Stimulated activated CD4-positive, alpha-beta T cell treated with anti-CD3 and anti-CD28 coated beads, TNF-alpha, amount 100 ng/mL, for 24 hours (primary cell): ENCODE results near the gene PTPRE.

Experiments
- DNase-seq, 3 experiments: peaks; one replicate each; pipeline ENCODE4 v3.0.0-alpha.2; 2020; ENCODE audit warnings: low read depth in 3 of 3

Gene PTPRE, protein sequence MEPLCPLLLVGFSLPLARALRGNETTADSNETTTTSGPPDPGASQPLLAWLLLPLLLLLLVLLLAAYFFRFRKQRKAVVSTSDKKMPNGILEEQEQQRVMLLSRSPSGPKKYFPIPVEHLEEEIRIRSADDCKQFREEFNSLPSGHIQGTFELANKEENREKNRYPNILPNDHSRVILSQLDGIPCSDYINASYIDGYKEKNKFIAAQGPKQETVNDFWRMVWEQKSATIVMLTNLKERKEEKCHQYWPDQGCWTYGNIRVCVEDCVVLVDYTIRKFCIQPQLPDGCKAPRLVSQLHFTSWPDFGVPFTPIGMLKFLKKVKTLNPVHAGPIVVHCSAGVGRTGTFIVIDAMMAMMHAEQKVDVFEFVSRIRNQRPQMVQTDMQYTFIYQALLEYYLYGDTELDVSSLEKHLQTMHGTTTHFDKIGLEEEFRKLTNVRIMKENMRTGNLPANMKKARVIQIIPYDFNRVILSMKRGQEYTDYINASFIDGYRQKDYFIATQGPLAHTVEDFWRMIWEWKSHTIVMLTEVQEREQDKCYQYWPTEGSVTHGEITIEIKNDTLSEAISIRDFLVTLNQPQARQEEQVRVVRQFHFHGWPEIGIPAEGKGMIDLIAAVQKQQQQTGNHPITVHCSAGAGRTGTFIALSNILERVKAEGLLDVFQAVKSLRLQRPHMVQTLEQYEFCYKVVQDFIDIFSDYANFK

DNA sequence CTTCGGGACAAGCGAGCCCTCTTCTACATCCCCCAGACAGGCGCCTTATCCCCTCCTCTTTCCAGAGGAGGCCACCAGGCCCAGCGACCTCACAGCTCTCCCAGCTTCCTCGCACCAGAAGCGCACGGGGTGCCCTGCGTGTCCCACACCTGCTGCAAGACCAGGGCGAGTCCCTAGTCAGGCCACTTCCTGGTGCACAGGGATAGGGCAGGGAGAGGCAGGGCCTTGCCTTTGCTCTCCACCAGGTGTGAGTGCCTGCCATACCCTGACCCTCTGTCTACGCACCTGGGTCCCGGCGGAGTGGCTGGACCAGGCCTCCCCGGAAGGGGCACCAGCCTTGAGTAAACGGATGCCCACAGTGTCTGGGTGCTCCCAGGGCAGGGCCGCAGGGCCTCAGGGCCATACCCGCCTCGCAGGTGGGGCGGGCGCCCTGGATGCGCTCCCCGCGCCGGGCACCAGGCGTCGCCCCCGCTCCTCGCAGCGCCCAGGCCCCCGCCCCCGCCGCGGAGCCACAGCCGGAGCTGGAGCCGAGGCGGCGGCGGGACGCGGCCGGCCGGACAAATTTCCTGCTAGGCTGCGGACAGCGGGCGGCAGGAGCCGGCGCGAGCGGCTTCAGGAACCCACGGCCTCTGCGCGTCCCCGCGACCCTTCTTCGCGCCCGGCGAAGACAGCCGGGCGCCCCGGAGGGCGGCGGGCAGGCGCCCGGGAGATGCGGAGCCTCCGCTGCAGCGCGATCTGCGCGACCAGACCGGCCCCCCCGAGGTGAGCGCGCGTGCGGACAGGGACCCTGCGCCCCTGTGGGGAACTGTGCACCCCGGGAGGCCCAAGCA lies at the start of gene PTPRE:
Gene PTPRE (plus strand): TSS at position 556 of the 830 bp plus-strand sequence. CDS start 133,779 bp downstream, outside the sequence.
- peak; percentile 39 to 73 (median 59) for DNase-seq

GRCh38 chr10:127860592-127860991 lies 46.3 kb upstream of the PTPRE start:
- DNase-seq: no peak

GRCh38 chr10:127863231-127863825 lies 43.6 kb upstream of the PTPRE start:
- no peak for DNase-seq

GRCh38 chr10:127866276-127867013 lies 40.5 kb upstream of the PTPRE start:
- no peak for DNase-seq

- DNase-seq: no peak
Observed at GRCh38 chr10:127867805-127868204, 39.1 kb upstream of the PTPRE start.

- no peak for DNase-seq
Observed at GRCh38 chr10:127869329-127869728, 37.6 kb upstream of the PTPRE start.

- DNase-seq: no peak
Observed at GRCh38 chr10:127871631-127872010, 35.3 kb upstream of the PTPRE start.

- no peak for DNase-seq
Observed at GRCh38 chr10:127872011-127872761, 34.7 kb upstream of the PTPRE start.

DNA sequence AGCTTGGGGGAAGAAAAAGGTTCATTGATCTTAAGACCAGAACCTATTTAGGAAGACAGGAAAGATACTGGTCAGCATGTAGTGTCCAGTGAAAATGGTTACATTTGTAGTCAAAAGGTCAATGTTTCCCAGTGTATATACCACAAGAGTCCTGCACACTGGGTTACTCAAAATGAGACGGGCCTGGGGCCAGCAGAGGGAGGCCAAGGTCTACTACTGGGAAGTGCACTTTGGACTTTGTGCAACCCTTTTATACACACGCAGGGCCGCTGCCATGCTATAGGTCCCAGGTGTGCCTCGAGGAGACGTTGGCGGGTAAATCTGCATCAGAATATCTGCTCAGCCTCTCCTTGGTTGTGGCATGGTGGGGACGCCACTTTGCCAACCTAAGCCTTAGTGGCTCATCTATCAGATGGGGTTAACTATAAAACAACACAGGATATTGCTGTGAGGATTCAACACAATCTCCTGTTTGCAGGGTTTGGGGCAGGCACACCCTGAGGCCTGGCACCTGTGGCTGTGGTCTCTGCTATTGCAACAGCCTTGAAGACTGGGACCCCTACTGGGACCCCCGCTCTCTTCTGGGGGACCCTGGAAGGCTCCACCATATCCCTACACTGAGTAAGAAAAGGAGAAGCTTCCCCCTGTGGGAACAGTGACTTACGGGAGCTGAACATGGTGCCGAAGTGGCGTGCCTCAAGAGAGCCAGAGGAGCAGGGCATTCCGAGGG lies 33.9 kb upstream of the PTPRE start:
- DNase-seq: no peak

- no peak for DNase-seq
Observed at GRCh38 chr10:127873901-127874470, 32.9 kb upstream of the PTPRE start.

- no peak for DNase-seq
Observed at GRCh38 chr10:127874671-127875448, 32.0 kb upstream of the PTPRE start.

- no peak for DNase-seq
Observed at GRCh38 chr10:127875449-127875765, 31.5 kb upstream of the PTPRE start.

DNA sequence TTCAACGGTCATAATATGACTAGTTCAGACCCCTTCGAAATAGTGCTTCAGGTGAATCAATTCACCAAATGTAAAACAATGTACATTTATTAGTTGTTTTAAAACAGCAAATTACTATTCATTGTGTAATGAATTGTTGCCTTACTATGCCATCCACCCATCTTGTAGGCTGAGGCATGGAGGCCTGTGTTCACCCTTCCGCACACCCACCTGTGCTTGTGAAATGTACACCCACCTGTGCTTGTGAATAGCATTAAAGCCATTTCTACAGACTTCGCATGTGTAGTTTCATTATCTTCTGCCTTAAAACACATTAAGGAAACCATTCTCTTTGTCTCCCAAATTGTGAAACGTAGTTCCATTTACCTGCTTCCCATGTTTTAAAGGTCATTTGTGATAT lies 31.0 kb upstream of the PTPRE start:
- DNase-seq: no peak

- DNase-seq: no peak
Observed at GRCh38 chr10:127877116-127877515, 29.8 kb upstream of the PTPRE start.

DNA sequence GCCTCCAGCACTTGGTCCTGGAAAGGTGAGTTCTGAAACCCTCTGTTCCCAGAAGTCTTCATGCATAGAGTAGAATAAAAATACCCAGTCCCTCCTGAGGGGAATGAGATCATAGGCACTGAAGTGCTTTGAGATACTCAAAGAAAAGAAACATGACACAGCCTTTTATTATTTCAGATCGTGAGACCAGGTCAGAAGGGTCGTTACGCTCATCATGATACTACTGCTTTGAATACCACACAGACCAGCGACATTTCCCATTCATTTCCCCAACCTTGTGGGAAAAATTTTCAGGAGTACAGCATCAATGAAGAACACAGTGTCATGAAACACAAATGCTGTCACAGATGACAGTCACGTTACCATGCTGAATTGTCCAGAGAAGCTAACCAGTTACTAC lies 29.2 kb upstream of the PTPRE start:
- DNase-seq: no peak

- DNase-seq: no peak
Observed at GRCh38 chr10:127878475-127879055, 28.3 kb upstream of the PTPRE start.

- no peak for DNase-seq
Observed at GRCh38 chr10:127880557-127880956, 26.3 kb upstream of the PTPRE start.

DNA sequence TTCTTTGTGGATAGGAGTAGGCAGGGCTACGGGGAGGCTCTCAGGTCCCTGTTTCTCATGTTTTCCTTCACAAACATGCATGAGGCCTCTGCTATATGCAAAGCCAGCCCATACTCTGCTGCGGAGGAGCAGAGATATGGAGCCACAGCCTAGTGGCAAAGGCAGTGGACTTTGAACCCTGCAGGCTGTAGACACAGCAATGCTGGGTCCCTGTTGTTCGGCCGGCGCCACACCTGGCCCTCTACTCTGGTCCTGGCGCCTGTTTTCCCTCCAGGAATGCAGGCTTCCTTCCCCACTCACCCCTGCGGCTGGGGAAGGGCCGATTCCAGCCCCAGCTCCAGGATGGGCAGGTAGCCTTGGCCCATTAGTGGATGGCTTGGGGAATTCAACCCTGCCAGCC lies 25.6 kb upstream of the PTPRE start:
- no peak for DNase-seq
